NT2/D1 (cell line): ENCODE data around the gene ZFAND6.
"Not testable (repeated sequence)": the region's sequence is repeated elsewhere in the genome, so short reads cannot be mapped to it uniquely, and the experiment has no call there.

Source experiments
- YY1 ChIP-seq: IDR thresholded peaks from 2 replicates; pipeline ENCODE4 v1.6.1; 2011; ENCODE audit not compliant: insufficient read length, insufficient read depth
- ZNF274 ChIP-seq: IDR thresholded peaks from 2 replicates; pipeline ENCODE4 v1.6.1; 2011; ENCODE audit warnings: mild to moderate bottlenecking, low read depth, low read length

GRCh38 chr15:80099662-80100061, 40.2 kb downstream of the ZFAND6 start:
- TF ChIP-seq YY1, ZNF274: not testable (repeated sequence)
